HepG2 (cell line): ENCODE measurements around the gene KLHL21. TPM values are rescaled to one million over a fixed set of nuclear protein-coding genes. Genes with fewer than 3 reads are reported as not detected.

ENCODE experiments used
- ASH2L ChIP-seq: fragments of 300-600, 200-600 bp; sonication (generic); IDR thresholded peaks from 2 replicates; pipeline ENCODE4 v1.7.0; 2017; ENCODE audit warnings: low read depth, mild to moderate bottlenecking, moderate library complexity, mixed read lengths, low read length; ENCODE audit not compliant: insufficient read length
- ATM ChIP-seq: fragments of 450-650 bp; IDR thresholded peaks from 2 replicates; pipeline ENCODE4 v1.7.1; 2017; ENCODE audit warnings: mild to moderate bottlenecking, borderline replicate concordance
- CBX1 ChIP-seq: IDR thresholded peaks from one replicate; pipeline ENCODE4 v1.6.1; 2016; ENCODE audit warnings: antibody characterized with exemption, low read depth
- FOXC1 ChIP-seq: sonication (generic); formaldehyde crosslinking; IDR thresholded peaks from 2 replicates; pipeline ENCODE4 v1.8.0; 2022; ENCODE audit warnings: mild to moderate bottlenecking, missing genetic modification reagents, borderline replicate concordance
- GPN1 ChIP-seq: sonication (generic); formaldehyde crosslinking; IDR thresholded peaks from 2 replicates; pipeline ENCODE4 v1.5.1; 2020; ENCODE audit warnings: missing genetic modification reagents, borderline replicate concordance
- HOXA7 ChIP-seq: sonication (generic); formaldehyde crosslinking; IDR thresholded peaks from 2 replicates; pipeline ENCODE4 v1.8.1; 2022; ENCODE audit warnings: mild to moderate bottlenecking, missing genetic modification reagents, moderate library complexity
- MIER3 ChIP-seq: IDR thresholded peaks from 2 replicates; pipeline ENCODE4 v1.6.1; 2016; ENCODE audit warnings: missing compliant biosample characterization, borderline replicate concordance
- MYC ChIP-seq: sonication (generic); formaldehyde crosslinking; IDR thresholded peaks from 2 replicates; pipeline ENCODE4 v1.9.0; 2021; ENCODE audit warnings: missing genetic modification reagents, borderline replicate concordance
- MYPOP ChIP-seq: sonication (generic); formaldehyde crosslinking; IDR thresholded peaks from 2 replicates; pipeline ENCODE4 v1.8.1; 2023; ENCODE audit warnings: mild to moderate bottlenecking, moderate library complexity, missing genetic modification reagents
- PITX1 ChIP-seq: sonication (generic); formaldehyde crosslinking; IDR thresholded peaks from 2 replicates; pipeline ENCODE4 v1.5.1; 2020; ENCODE audit warnings: mild to moderate bottlenecking, missing genetic modification reagents
- PRMT3 ChIP-seq: sonication (generic); formaldehyde crosslinking; IDR thresholded peaks from 2 replicates; pipeline ENCODE4 v1.8.1; 2022; ENCODE audit warnings: low read depth, mild to moderate bottlenecking, moderate library complexity, missing genetic modification reagents, borderline replicate concordance
- RAD21 ChIP-seq: fragments of 450-650 bp; formaldehyde crosslinking; IDR thresholded peaks from 2 replicates; pipeline ENCODE4 v1.5.0; 2020; ENCODE audit warnings: mild to moderate bottlenecking
- RARA ChIP-seq: IDR thresholded peaks from 2 replicates; pipeline ENCODE4 v1.6.1; 2016; ENCODE audit warnings: missing genetic modification reagents, missing compliant biosample characterization
- RORA ChIP-seq: sonication (generic); formaldehyde crosslinking; IDR thresholded peaks from 2 replicates; pipeline ENCODE4 v1.5.0; 2020; ENCODE audit warnings: mild to moderate bottlenecking, missing genetic modification reagents, moderate library complexity
- SP2 ChIP-seq: sonication (generic); formaldehyde crosslinking; IDR thresholded peaks from 2 replicates; pipeline ENCODE4 v1.5.1; 2020; ENCODE audit warnings: mild to moderate bottlenecking, missing genetic modification reagents
- ZBTB42 ChIP-seq: sonication (generic); formaldehyde crosslinking; IDR thresholded peaks from 2 replicates; pipeline ENCODE4 v1.5.0; 2020; ENCODE audit warnings: mild to moderate bottlenecking, missing genetic modification reagents
- ZNF337 ChIP-seq: sonication (generic); formaldehyde crosslinking; IDR thresholded peaks from 2 replicates; pipeline ENCODE4 v1.5.1; 2020; ENCODE audit warnings: missing genetic modification reagents, low read depth, mild to moderate bottlenecking, borderline replicate concordance
- ZNF34 ChIP-seq: sonication (generic); formaldehyde crosslinking; IDR thresholded peaks from 2 replicates; pipeline ENCODE4 v1.4.0; 2020; ENCODE audit warnings: mild to moderate bottlenecking, missing genetic modification reagents, borderline replicate concordance
- ZNF580 ChIP-seq: IDR thresholded peaks from 2 replicates; pipeline ENCODE4 v1.6.1; 2016; ENCODE audit warnings: low read depth, borderline replicate concordance
- ZNF605 ChIP-seq: sonication (generic); formaldehyde crosslinking; IDR thresholded peaks from 2 replicates; pipeline ENCODE4 v1.8.0; 2022; ENCODE audit warnings: mild to moderate bottlenecking, missing genetic modification reagents
- ZNF615 ChIP-seq: sonication (generic); formaldehyde crosslinking; IDR thresholded peaks from 2 replicates; pipeline ENCODE4 v1.5.0; 2020; ENCODE audit warnings: mild to moderate bottlenecking, missing genetic modification reagents, borderline replicate concordance
- ZNF784 ChIP-seq: sonication (generic); formaldehyde crosslinking; IDR thresholded peaks from 2 replicates; pipeline ENCODE4 v1.5.1; 2020; ENCODE audit warnings: missing genetic modification reagents, mild to moderate bottlenecking, borderline replicate concordance
- ZNF790 ChIP-seq: sonication (generic); formaldehyde crosslinking; IDR thresholded peaks from 2 replicates; pipeline ENCODE4 v1.8.0; 2022; ENCODE audit warnings: missing genetic modification reagents, mild to moderate bottlenecking, borderline replicate concordance
- ZSCAN5A ChIP-seq: sonication (generic); formaldehyde crosslinking; IDR thresholded peaks from 2 replicates; pipeline ENCODE4 v1.8.0; 2022; ENCODE audit warnings: mild to moderate bottlenecking, missing genetic modification reagents, borderline replicate concordance
- ZXDC ChIP-seq: sonication (generic); formaldehyde crosslinking; IDR thresholded peaks from 2 replicates; pipeline ENCODE4 v1.5.0; 2020; ENCODE audit warnings: mild to moderate bottlenecking, missing genetic modification reagents
- polyA plus RNA-seq, 8 experiments: library from polyadenylated mRNA; depleted of rRNA in 3 of 8; stranded (reverse) in 7 of 8; unstranded in 1 of 8; fragments of >200 nt; fragmentation: Illumina TruSeq in 4 of 8; extraction: Trizol in 4 of 8; gene quantifications; 2 replicates each; pipeline versions ENCODE4 v1.2.1 to v1.2.3, GENCODE V29; 2011 to 2016; ENCODE audit warnings: low read depth in 4 of 8, missing spikeins in 1 of 8, mixed read lengths in 1 of 8; ENCODE audit not compliant: insufficient read depth in 1 of 8
- total RNA-seq, 5 experiments: library from RNA; depleted of rRNA; stranded (reverse); fragments of >200 nt; fragmentation: Illumina TruSeq; extraction: Trizol; gene quantifications; 2 replicates each; pipeline ENCODE4 v1.2.3, GENCODE V29; 2016; ENCODE audit warnings: low read depth in 1 of 5

Gene KLHL21
- total and polyA plus RNA-seq, 2 of the 13 experiments (the other 11 are each of a cell fraction or from before 2014, with no cell fraction given), result 14.8 to 25.0 TPM

- no peak for TF ChIP-seq MYPOP (CRISPR knock-in tag)
- TF ChIP-seq ZNF790 (CRISPR knock-in tag), result no peak
- TF ChIP-seq RORA (CRISPR knock-in tag), result no peak
- TF ChIP-seq RARA, result no peak
- TF ChIP-seq MYC (CRISPR knock-in tag), result no peak
- no peak for TF ChIP-seq ZNF337 (CRISPR knock-in tag)
- TF ChIP-seq RAD21, result no peak
- no peak for TF ChIP-seq ZXDC
- TF ChIP-seq ZBTB42, result no peak
- no peak for TF ChIP-seq GPN1 (CRISPR knock-in tag)
- peak; percentile 13 for TF ChIP-seq ASH2L
- no peak for TF ChIP-seq ZSCAN5A (CRISPR knock-in tag)
- no peak for TF ChIP-seq SP2 (CRISPR knock-in tag)
- TF ChIP-seq FOXC1 (CRISPR knock-in tag), result no peak
- TF ChIP-seq ZNF34, result no peak
- TF ChIP-seq MIER3, result no peak
- no peak for TF ChIP-seq PRMT3 (CRISPR knock-in tag)
- no peak for TF ChIP-seq ZNF615 (CRISPR knock-in tag)
- no peak for TF ChIP-seq CBX1
- TF ChIP-seq HOXA7 (CRISPR knock-in tag), result no peak
- no peak for TF ChIP-seq ATM
- TF ChIP-seq PITX1 (CRISPR knock-in tag), result no peak
- no peak for TF ChIP-seq ZNF784
- TF ChIP-seq ZNF605 (CRISPR knock-in tag), result no peak
- TF ChIP-seq ZNF580 (CRISPR knock-in tag), result no peak
These were observed 29.9 kb downstream of the KLHL21 start (continued) for GRCh38 chr1:6572653-6573383.
